Measurements from ENCODE around the gene C16orf92. TPM values are rescaled to one million over a fixed set of nuclear protein-coding genes. Genes with fewer than 3 reads are reported as not detected.
A peak's percentile ranks its signal among the peaks of the same experiment; 100 is the strongest.
"Not testable (repeated sequence)": the region's sequence is repeated elsewhere in the genome, so short reads cannot be mapped to it uniquely, and the experiment has no call there.

C16orf92 gene
- total RNA-seq, 1 donor, result not detected

- no peak for DNase-seq (ENCODE audit: low read depth in 2 of 3, low spot score in 2 of 3)
Observed at GRCh38 chr16:30023586-30023985, 588 bp downstream of the C16orf92 start.

- DNase-seq (ENCODE audit: low read depth in 2 of 3, low spot score in 2 of 3), result no peak
Observed at GRCh38 chr16:30024451-30024850, 1.5 kb downstream of the C16orf92 start.

GRCh38 chr16:30025156-30025555, 2.2 kb downstream of the C16orf92 start:
- no peak for DNase-seq (ENCODE audit: low read depth in 2 of 3, low spot score in 2 of 3)

- DNase-seq (ENCODE audit: low read depth in 2 of 3, low spot score in 2 of 3), result no peak
Observed at GRCh38 chr16:30025574-30025973, 2.6 kb downstream of the C16orf92 start.

- no peak for DNase-seq (ENCODE audit: low read depth in 2 of 3, low spot score in 2 of 3)
Observed at GRCh38 chr16:30026449-30026848, 3.5 kb downstream of the C16orf92 start.

- no peak for DNase-seq (ENCODE audit: low read depth in 2 of 3, low spot score in 2 of 3)
Observed at GRCh38 chr16:30027588-30028437, 4.8 kb downstream of the C16orf92 start.

- DNase-seq (ENCODE audit: low read depth in 2 of 3, low spot score in 2 of 3), result peak in 1 of 3 donors; percentile 59
Observed at GRCh38 chr16:30028438-30029076, 5.6 kb downstream of the C16orf92 start.

GRCh38 chr16:30030011-30030685, 7.2 kb downstream of the C16orf92 start:
- DNase-seq (ENCODE audit: low read depth in 2 of 3, low spot score in 2 of 3), result no peak

- DNase-seq (ENCODE audit: low read depth in 2 of 3, low spot score in 2 of 3), result no peak
Observed at GRCh38 chr16:30030841-30031413, 7.9 kb downstream of the C16orf92 start, which contains the start of gene TLCD3B. Gene TLCD3B (minus strand): TSS chr16:30031271. CDS start chr16:30030527, 744 bp downstream.

- no peak for DNase-seq (ENCODE audit: low read depth in 2 of 3, low spot score in 2 of 3)
Observed at GRCh38 chr16:30031477-30031918, 8.5 kb downstream of the C16orf92 start.

- DNase-seq (ENCODE audit: low read depth in 2 of 3, low spot score in 2 of 3), result peak; percentile 47 to 82 (median 67)
Observed at GRCh38 chr16:30032083-30032819, 9.3 kb downstream of the C16orf92 start.

GRCh38 chr16:30033270-30033669, 10.3 kb downstream of the C16orf92 start:
- DNase-seq (ENCODE audit: low read depth in 2 of 3, low spot score in 2 of 3), result no peak

GRCh38 chr16:30040221-30040620, 17.2 kb downstream of the C16orf92 start:
- DNase-seq (ENCODE audit: low read depth in 2 of 3, low spot score in 2 of 3), result peak in 1 of 3 donors; percentile 68

- not testable (repeated sequence) for DNase-seq (ENCODE audit: low read depth in 2 of 3, low spot score in 2 of 3)
Observed at GRCh38 chr16:30040690-30041089, 17.7 kb downstream of the C16orf92 start.

- DNase-seq (ENCODE audit: low read depth in 2 of 3, low spot score in 2 of 3), result peak in 1 of 3 donors; percentile 75
Observed at GRCh38 chr16:30041841-30042240, 18.8 kb downstream of the C16orf92 start.

GRCh38 chr16:30046178-30046577, 23.2 kb downstream of the C16orf92 start:
- no peak for DNase-seq (ENCODE audit: low read depth in 2 of 3, low spot score in 2 of 3)

GRCh38 chr16:30046588-30046987, 23.6 kb downstream of the C16orf92 start:
- DNase-seq (ENCODE audit: low read depth in 2 of 3, low spot score in 2 of 3), result no peak

GRCh38 chr16:30049871-30050270, 26.9 kb downstream of the C16orf92 start:
- no peak for DNase-seq (ENCODE audit: low read depth in 2 of 3, low spot score in 2 of 3)

- DNase-seq (ENCODE audit: low read depth in 2 of 3, low spot score in 2 of 3), result no peak
Observed at GRCh38 chr16:30051518-30051917, 28.5 kb downstream of the C16orf92 start.
